ENCODE data around the gene GRM7. TPM values are rescaled to one million over a fixed set of nuclear protein-coding genes. Genes with fewer than 3 reads are reported as not detected.

GRM7 gene
- total and polyA plus RNA-seq, 2 donors (not counting 1 experiment from before 2014, with no cell fraction given): not detected

DNA sequence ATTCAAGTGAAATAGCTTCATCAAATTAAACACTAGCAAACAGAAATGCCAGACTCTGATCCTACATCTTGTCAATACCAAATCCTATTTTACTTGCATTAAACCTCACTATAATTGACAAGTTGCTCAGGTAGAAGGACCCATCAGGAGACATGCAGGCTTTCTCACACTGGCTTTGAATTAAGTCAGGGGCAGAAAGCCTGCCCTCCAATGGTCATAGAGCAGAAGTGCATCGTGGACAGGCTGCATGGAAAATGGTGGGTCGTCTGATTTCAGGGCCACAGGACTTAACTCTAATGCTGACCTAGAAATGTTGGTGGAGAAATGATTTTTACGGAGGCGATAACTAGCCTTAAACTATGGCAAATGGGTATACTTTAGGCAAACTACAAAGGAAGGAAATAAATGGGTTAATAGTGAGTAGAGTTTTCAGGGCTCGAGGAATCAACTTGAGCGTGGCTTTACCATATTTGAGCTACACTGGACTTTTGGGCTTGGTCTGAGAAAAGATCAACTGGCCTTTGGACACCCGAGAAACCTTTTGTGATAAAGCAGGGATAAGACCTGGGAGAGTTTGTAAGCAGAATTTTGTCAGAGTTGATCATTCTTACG is 283.9 kb downstream of the GRM7 start:
- no peaks in the 10 kb centered on the region for H3K27me3 Mint-ChIP-seq
- no peak for DNase-seq

DNA sequence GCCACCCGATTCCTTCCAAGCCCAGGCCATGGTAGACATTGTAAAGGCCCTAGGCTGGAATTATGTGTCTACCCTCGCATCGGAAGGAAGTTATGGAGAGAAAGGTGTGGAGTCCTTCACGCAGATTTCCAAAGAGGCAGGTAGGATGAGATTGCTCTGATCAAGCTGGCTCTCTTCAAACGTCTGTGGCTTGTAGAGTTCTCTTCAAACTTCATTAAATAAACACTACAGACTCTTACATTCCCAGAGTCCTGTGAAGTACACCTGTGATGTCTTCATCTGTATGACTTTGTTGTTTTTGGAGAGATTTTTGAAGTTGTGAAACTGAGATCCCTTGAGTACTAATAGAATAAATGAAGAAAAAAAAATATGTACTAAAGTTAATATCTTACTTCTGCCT is 285.6 kb downstream of the GRM7 start:
- WGBS (ENCODE audit: insufficient coverage): 100% methylated on average over 2 of the region's 5 CpGs

More for the DNA sequence above, 283.9 kb downstream of the GRM7 start:
- Histone ChIP-seq H3K4me2 (replicated peaks; ENCODE audit: low read depth, low read length, poor library complexity, severe bottlenecking) (no peak overlapping the region), H3K4me1 (ENCODE audit: control insufficient read depth in 2 of 2, insufficient read depth in 2 of 2, low read length in 2 of 2) (no peaks in the 10 kb centered on the region), H3K79me2 (ENCODE audit: control insufficient read depth, insufficient read depth, low read length) (no peaks in the 10 kb centered on the region), H2AFZ (ENCODE audit: insufficient read depth, low read depth, low read length, poor library complexity, severe bottlenecking) (no peak overlapping the region), H3K9me3 (ENCODE audit: control extremely low read depth in 1 of 3, control insufficient read depth in 2 of 3, insufficient read depth in 1 of 3, low read length in 2 of 3) (peaks cover 0 to 1% (median 0%) of the 10 kb centered on the region in 3 donors), H3K27ac (ENCODE audit: low read length in 2 of 2) (no peak overlapping the region), H3K4me3 (ENCODE audit: control extremely low read depth in 1 of 5, extremely low read depth in 1 of 5, insufficient read depth in 1 of 5, low read depth in 2 of 5, low read length in 4 of 5) (no peak overlapping the region), H3K27me3 (replicated peaks in 1 of 4; ENCODE audit: control extremely low read depth in 1 of 4, control insufficient read depth in 3 of 4, insufficient read depth in 4 of 4, low read length in 3 of 4) (no peaks in the 10 kb centered on the region), H4K20me1 (ENCODE audit: control insufficient read depth, insufficient read depth, low read length, poor library complexity, severe bottlenecking) (no peaks in the 10 kb centered on the region), H3K36me3 (replicated peaks in 1 of 2; ENCODE audit: control extremely low read depth in 1 of 2, control insufficient read depth in 1 of 2, extremely low read depth in 1 of 2, insufficient read depth in 2 of 2, low read length in 1 of 2) (no peaks in the 10 kb centered on the region), H3K9ac (ENCODE audit: low read length) (no peak overlapping the region)
- 67% methylated on average over 7 of the region's 8 CpGs for WGBS (ENCODE audit: insufficient coverage)
- Mint-ChIP-seq H3K27ac (no peak overlapping the region), H3K4me3 (no peak overlapping the region), H3K9me3 (ENCODE audit: insufficient read depth) (no peaks in the 10 kb centered on the region), H3K4me1 (no peaks in the 10 kb centered on the region)
- TF ChIP-seq, protein P1, sequence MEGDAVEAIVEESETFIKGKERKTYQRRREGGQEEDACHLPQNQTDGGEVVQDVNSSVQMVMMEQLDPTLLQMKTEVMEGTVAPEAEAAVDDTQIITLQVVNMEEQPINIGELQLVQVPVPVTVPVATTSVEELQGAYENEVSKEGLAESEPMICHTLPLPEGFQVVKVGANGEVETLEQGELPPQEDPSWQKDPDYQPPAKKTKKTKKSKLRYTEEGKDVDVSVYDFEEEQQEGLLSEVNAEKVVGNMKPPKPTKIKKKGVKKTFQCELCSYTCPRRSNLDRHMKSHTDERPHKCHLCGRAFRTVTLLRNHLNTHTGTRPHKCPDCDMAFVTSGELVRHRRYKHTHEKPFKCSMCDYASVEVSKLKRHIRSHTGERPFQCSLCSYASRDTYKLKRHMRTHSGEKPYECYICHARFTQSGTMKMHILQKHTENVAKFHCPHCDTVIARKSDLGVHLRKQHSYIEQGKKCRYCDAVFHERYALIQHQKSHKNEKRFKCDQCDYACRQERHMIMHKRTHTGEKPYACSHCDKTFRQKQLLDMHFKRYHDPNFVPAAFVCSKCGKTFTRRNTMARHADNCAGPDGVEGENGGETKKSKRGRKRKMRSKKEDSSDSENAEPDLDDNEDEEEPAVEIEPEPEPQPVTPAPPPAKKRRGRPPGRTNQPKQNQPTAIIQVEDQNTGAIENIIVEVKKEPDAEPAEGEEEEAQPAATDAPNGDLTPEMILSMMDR (IDR thresholded peaks at IDR 0.05): no peak
- TF ChIP-seq EZH2 (IDR thresholded peaks at IDR 0.05; ENCODE audit: borderline replicate concordance, insufficient read depth, low read depth, low read length, poor library complexity, severe bottlenecking): no peak
- no peak for ATAC-seq (ENCODE audit: low read depth)
- intact Hi-C loops (cut with micrococcal nuclease): no loop called here
- ChIA-PET CTCF (no interaction called here), POLR2A (no interaction called here)

More for the DNA sequence above, 285.6 kb downstream of the GRM7 start:
- TF ChIP-seq EZH2 (IDR thresholded peaks at IDR 0.05; ENCODE audit: borderline replicate concordance, insufficient read depth, low read depth, low read length, poor library complexity, severe bottlenecking): no peak
- TF ChIP-seq, protein P1 (IDR thresholded peaks at IDR 0.05): no peak
- H2AFZ ChIP-seq (ENCODE audit: insufficient read depth, low read depth, low read length, poor library complexity, severe bottlenecking): no peak overlapping the region
- Mint-ChIP-seq H3K9me3 (ENCODE audit: insufficient read depth) (no peaks in the 10 kb centered on the region), H3K27ac (no peak overlapping the region), H3K4me1 (no peaks in the 10 kb centered on the region), H3K27me3 (no peaks in the 10 kb centered on the region), H3K4me3 (no peak overlapping the region)
- H3K9me3 ChIP-seq (ENCODE audit: control extremely low read depth in 1 of 3, control insufficient read depth in 2 of 3, insufficient read depth in 1 of 3, low read length in 2 of 3): peaks cover 0 to 1% (median 0%) of the 10 kb centered on the region in 3 donors
- no peak overlapping the region for H3K27ac ChIP-seq (ENCODE audit: low read length in 2 of 2)
- DNase-seq (no peak), ATAC-seq (ENCODE audit: low read depth) (no peak)
- no peaks in the 10 kb centered on the region for H4K20me1 ChIP-seq (ENCODE audit: control insufficient read depth, insufficient read depth, low read length, poor library complexity, severe bottlenecking)
- no peak overlapping the region for H3K9ac ChIP-seq (ENCODE audit: low read length)
- intact Hi-C loops (cut with micrococcal nuclease): no loop called here
- ChIA-PET POLR2A (no interaction called here), CTCF (no interaction called here)
- no peaks in the 10 kb centered on the region for H3K4me1 ChIP-seq (ENCODE audit: control insufficient read depth in 2 of 2, insufficient read depth in 2 of 2, low read length in 2 of 2)
- no peak overlapping the region for H3K4me2 ChIP-seq (replicated peaks; ENCODE audit: low read depth, low read length, poor library complexity, severe bottlenecking)
- no peaks in the 10 kb centered on the region for H3K27me3 ChIP-seq (replicated peaks in 1 of 4; ENCODE audit: control extremely low read depth in 1 of 4, control insufficient read depth in 3 of 4, insufficient read depth in 4 of 4, low read length in 3 of 4)
- no peaks in the 10 kb centered on the region for H3K79me2 ChIP-seq (ENCODE audit: control insufficient read depth, insufficient read depth, low read length)
- H3K36me3 ChIP-seq (replicated peaks in 1 of 2; ENCODE audit: control extremely low read depth in 1 of 2, control insufficient read depth in 1 of 2, extremely low read depth in 1 of 2, insufficient read depth in 2 of 2, low read length in 1 of 2): no peaks in the 10 kb centered on the region
- H3K4me3 ChIP-seq (ENCODE audit: control extremely low read depth in 1 of 5, extremely low read depth in 1 of 5, insufficient read depth in 1 of 5, low read depth in 2 of 5, low read length in 4 of 5): no peak overlapping the region
